HG03060 (cell line): ENCODE measurements around the gene TMEM238.
"Not testable (repeated sequence)": the region's sequence is repeated elsewhere in the genome, so short reads cannot be mapped to it uniquely, and the experiment has no call there.

Experiments used
- ATAC-seq: cut with Tn5 transposase; IDR thresholded peaks from one replicate; pipeline ENCODE4 v1.9.1; 2021; ENCODE audit warnings: low read depth, moderate number of reproducible peaks; ENCODE audit not compliant: unreplicated experiment

TMEM238 gene

GRCh38 chr19:55341595-55342531 is 42.2 kb downstream of the TMEM238 start:
- ATAC-seq = no peak

GRCh38 chr19:55341171-55341588 is 42.9 kb downstream of the TMEM238 start:
- no peak for ATAC-seq

- ATAC-seq = no peak
These were observed 43.3 kb downstream of the TMEM238 start for GRCh38 chr19:55340784-55341147.

GRCh38 chr19:55339889-55340783 is 44.0 kb downstream of the TMEM238 start:
- no peak for ATAC-seq

- ATAC-seq = peak; percentile 86
These were observed 44.8 kb downstream of the TMEM238 start, which contains the start of gene KMT5C for GRCh38 chr19:55339105-55339888. KMT5C (plus strand) TSS chr19:55339876; CDS start chr19:55341937, 2,061 bp downstream.

- no peak for ATAC-seq
These were observed 48.0 kb downstream of the TMEM238 start for GRCh38 chr19:55336101-55336500.

GRCh38 chr19:55333870-55334269 is 50.2 kb downstream of the TMEM238 start:
- ATAC-seq = no peak

GRCh38 chr19:55329791-55330190 is 54.3 kb downstream of the TMEM238 start:
- not testable (repeated sequence) for ATAC-seq
